K562 (cell line): ENCODE measurements around the gene WDR18. TPM values are rescaled to one million over a fixed set of nuclear protein-coding genes. Genes with fewer than 3 reads are reported as not detected.

ENCODE experiments used
- BCOR ChIP-seq: fragments of 450-650 bp; IDR thresholded peaks from 2 replicates; pipeline ENCODE4 v1.6.1; 2016
- CAMTA2 ChIP-seq: fragments of 250-450 bp; sonication (Bioruptor Pico); conservative IDR thresholded peaks from 2 replicates; pipeline ENCODE4 v1.5.1; 2022
- CC2D1A ChIP-seq: fragments of 450-650 bp; IDR thresholded peaks from 2 replicates; pipeline ENCODE4 v1.6.1; 2017; ENCODE audit warnings: mild to moderate bottlenecking
- EHMT2 ChIP-seq: fragments of 450-650 bp; IDR thresholded peaks from 2 replicates; pipeline ENCODE4 v1.6.1; 2018; ENCODE audit warnings: antibody characterized with exemption
- FOS ChIP-seq: IDR thresholded peaks from 3 replicates; pipeline ENCODE4 v1.6.1; 2011; ENCODE audit not compliant: insufficient read length; ENCODE audit errors: extremely low read depth
- NR3C1 ChIP-seq: sonication (generic); formaldehyde crosslinking; IDR thresholded peaks from 2 replicates; pipeline ENCODE4 v1.8.1; 2022; ENCODE audit warnings: missing genetic modification reagents
- PHB ChIP-seq: fragments of 250-450 bp; sonication (Bioruptor Pico); IDR thresholded peaks from 2 replicates; pipeline ENCODE4 v1.5.0; 2021
- PHF20 ChIP-seq: fragments of 450-650 bp; IDR thresholded peaks from 2 replicates; pipeline ENCODE4 v1.6.1; 2018; ENCODE audit not compliant: partially characterized antibody
- RCOR1 ChIP-seq, 2 experiments: IDR thresholded peaks; 2 replicates each; pipeline ENCODE4 v1.6.1; 2012; ENCODE audit warnings: low read depth in 2 of 2, low read length in 2 of 2, borderline replicate concordance in 1 of 2, improper control_type of control experiment in 1 of 2
- SAP30 ChIP-seq: fragments of 200-600 bp; sonication (generic); IDR thresholded peaks from 2 replicates; pipeline ENCODE4 v1.6.1; 2012; ENCODE audit warnings: borderline replicate concordance, low read depth, mild to moderate bottlenecking, moderate library complexity, low read length, control low read depth, inconsistent platforms; ENCODE audit not compliant: insufficient read depth, poor library complexity, severe bottlenecking
- SIN3A ChIP-seq, 2 experiments: fragments of 150-350 bp in 1 of 2; IDR thresholded peaks; 2 replicates each; pipeline ENCODE4 v1.6.1; 2011 to 2016; ENCODE audit warnings: borderline replicate concordance in 2 of 2, low read depth in 2 of 2, low read length in 2 of 2, mild to moderate bottlenecking in 2 of 2, moderate library complexity in 2 of 2; ENCODE audit not compliant: control insufficient read depth in 1 of 2
- SP1 ChIP-seq: sonication (generic); formaldehyde crosslinking; IDR thresholded peaks from 2 replicates; pipeline ENCODE4 v1.8.1; 2022; ENCODE audit warnings: mild to moderate bottlenecking, missing genetic modification reagents
- TCF7 ChIP-seq: sonication (generic); IDR thresholded peaks from 2 replicates; pipeline ENCODE4 v1.6.1; 2016; ENCODE audit warnings: antibody characterized with exemption, borderline replicate concordance
- U2AF1 ChIP-seq: fragments of 200-400 bp; formaldehyde crosslinking; optimal IDR thresholded peaks from 2 replicates; pipeline ENCODE3; 2017; ENCODE audit warnings: mild to moderate bottlenecking, low read depth, low read length, moderate library complexity
- YY1 ChIP-seq, 3 experiments: IDR thresholded peaks; 2 replicates each; pipeline ENCODE4 v1.6.1; 2011; ENCODE audit warnings: low read length in 2 of 3, mild to moderate bottlenecking in 2 of 3, moderate library complexity in 2 of 3, borderline replicate concordance in 1 of 3, control low read depth in 1 of 3, low read depth in 1 of 3; ENCODE audit not compliant: insufficient read depth in 3 of 3, insufficient replicate concordance in 2 of 3, control insufficient read depth in 1 of 3, insufficient read length in 1 of 3; ENCODE audit errors: extremely low read depth in 1 of 3
- ZFP36 ChIP-seq: fragments of 150-350 bp; IDR thresholded peaks from 2 replicates; pipeline ENCODE4 v1.6.1; 2018; ENCODE audit warnings: low read length, low read depth; ENCODE audit not compliant: partially characterized antibody
- ZNF224 ChIP-seq: sonication (generic); formaldehyde crosslinking; IDR thresholded peaks from 2 replicates; pipeline ENCODE4 v1.8.0; 2022; ENCODE audit warnings: mild to moderate bottlenecking, missing genetic modification reagents
- ZNF57 ChIP-seq: fragments of 450-650 bp; formaldehyde crosslinking; IDR thresholded peaks from 2 replicates; pipeline ENCODE4 v1.4.0; 2020; ENCODE audit warnings: mild to moderate bottlenecking, moderate library complexity
- polyA plus RNA-seq, 8 experiments: library from polyadenylated mRNA; depleted of rRNA in 4 of 8; stranded (reverse) in 5 of 8; unstranded in 3 of 8; fragments of >200 nt; fragmentation: Nextera tagmentation in 2 of 8; fragmentation: Illumina TruSeq in 1 of 8; extraction: Ambion mirVana in 2 of 8; extraction: Trizol in 1 of 8; gene quantifications; 2 replicates each; pipeline versions ENCODE4 v1.2.1 to v1.2.3, GENCODE V29; 2011 to 2014; ENCODE audit warnings: inconsistent platforms in 1 of 8, missing spikeins in 1 of 8
- total RNA-seq, 7 experiments: library from RNA; depleted of rRNA in 6 of 7; stranded (reverse); fragments of >200 nt in 6 of 7; fragmentation: Illumina TruSeq in 2 of 7; extraction: Trizol in 2 of 7; gene quantifications; 2 replicates each; pipeline versions ENCODE4 v1.2.1 to v1.2.3, GENCODE V29; 2011 to 2021; ENCODE audit warnings: low replicate concordance in 1 of 7
- TF ChIP-seq, protein P1 (sequence below), 2 experiments: fragments of 450-650 bp; conservative IDR thresholded peaks; 2 replicates each; pipeline ENCODE4 v1.6.1; 2017; ENCODE audit warnings: mild to moderate bottlenecking in 2 of 2, moderate library complexity in 2 of 2
- TF ChIP-seq, protein P2 (sequence below): sonication (generic); formaldehyde crosslinking; IDR thresholded peaks from 2 replicates; pipeline ENCODE4 v1.8.1; 2022; ENCODE audit warnings: missing genetic modification reagents
- TF ChIP-seq, protein P3 (sequence below): fragments of 250-450 bp; sonication (Bioruptor Pico); IDR thresholded peaks from 2 replicates; pipeline ENCODE4 v1.4.0; 2020; ENCODE audit warnings: mild to moderate bottlenecking
- TF ChIP-seq, protein P4 (sequence below): sonication (generic); formaldehyde crosslinking; IDR thresholded peaks from 2 replicates; pipeline ENCODE4 v1.8.0; 2022; ENCODE audit warnings: missing genetic modification reagents, mild to moderate bottlenecking, moderate library complexity, borderline replicate concordance

The WDR18 gene
- total and polyA plus RNA-seq, 9 of the 15 experiments (the other 6 are each of a cell fraction or from before 2014, with no cell fraction given) = 0.65 to 181 (median 30.1) TPM

DNA sequence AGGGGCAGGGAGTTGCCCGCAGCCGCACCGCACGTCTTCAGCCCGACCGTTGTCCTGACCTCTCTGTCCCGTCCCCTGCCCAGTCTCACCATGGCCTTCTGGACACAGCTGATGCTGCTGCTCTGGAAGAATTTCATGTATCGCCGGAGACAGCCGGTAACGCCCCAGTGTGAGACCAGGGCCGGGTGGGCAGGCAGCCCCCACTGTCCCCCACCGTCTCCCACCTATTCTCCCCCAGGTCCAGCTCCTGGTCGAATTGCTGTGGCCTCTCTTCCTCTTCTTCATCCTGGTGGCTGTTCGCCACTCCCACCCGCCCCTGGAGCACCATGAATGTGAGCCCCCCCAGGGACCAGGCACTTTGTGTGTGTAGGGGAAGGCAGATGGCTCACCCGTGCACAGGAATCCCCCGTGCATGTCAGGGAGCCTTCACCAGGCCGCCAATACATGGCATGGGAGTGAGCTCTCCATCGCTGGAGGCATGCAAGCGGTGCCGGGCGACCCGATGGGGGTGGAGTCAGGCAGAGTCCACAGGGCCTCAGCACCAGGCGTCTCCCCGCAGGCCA is 57.2 kb downstream of the WDR18 start (continued):
- TF ChIP-seq, protein P1, sequence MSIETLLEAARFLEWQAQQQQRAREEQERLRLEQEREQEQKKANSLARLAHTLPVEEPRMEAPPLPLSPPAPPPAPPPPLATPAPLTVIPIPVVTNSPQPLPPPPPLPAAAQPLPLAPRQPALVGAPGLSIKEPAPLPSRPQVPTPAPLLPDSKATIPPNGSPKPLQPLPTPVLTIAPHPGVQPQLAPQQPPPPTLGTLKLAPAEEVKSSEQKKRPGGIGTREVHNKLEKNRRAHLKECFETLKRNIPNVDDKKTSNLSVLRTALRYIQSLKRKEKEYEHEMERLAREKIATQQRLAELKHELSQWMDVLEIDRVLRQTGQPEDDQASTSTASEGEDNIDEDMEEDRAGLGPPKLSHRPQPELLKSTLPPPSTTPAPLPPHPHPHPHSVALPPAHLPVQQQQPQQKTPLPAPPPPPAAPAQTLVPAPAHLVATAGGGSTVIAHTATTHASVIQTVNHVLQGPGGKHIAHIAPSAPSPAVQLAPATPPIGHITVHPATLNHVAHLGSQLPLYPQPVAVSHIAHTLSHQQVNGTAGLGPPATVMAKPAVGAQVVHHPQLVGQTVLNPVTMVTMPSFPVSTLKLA (conservative IDR thresholded peaks at IDR 0.05) = no peak; a peak in 1 of 4 replicates
- TF ChIP-seq SAP30 = peak; percentile 2
- TF ChIP-seq NR3C1 = no peak
- no peak for TF ChIP-seq FOS
- TF ChIP-seq, protein P2, sequence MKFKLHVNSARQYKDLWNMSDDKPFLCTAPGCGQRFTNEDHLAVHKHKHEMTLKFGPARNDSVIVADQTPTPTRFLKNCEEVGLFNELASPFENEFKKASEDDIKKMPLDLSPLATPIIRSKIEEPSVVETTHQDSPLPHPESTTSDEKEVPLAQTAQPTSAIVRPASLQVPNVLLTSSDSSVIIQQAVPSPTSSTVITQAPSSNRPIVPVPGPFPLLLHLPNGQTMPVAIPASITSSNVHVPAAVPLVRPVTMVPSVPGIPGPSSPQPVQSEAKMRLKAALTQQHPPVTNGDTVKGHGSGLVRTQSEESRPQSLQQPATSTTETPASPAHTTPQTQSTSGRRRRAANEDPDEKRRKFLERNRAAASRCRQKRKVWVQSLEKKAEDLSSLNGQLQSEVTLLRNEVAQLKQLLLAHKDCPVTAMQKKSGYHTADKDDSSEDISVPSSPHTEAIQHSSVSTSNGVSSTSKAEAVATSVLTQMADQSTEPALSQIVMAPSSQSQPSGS (CRISPR knock-in tag) = 0 out of 2 replicates have a peak, but pooled peaks have one; percentile 33
- TF ChIP-seq SP1 (CRISPR knock-in tag) = 0 out of 2 replicates have a peak, but pooled peaks have one; percentile 3
- no peak for TF ChIP-seq U2AF1
- no peak; the same call in 1 of the 2 replicates for TF ChIP-seq CC2D1A
- TF ChIP-seq PHB (CRISPR knock-in tag) = 0 out of 2 replicates have a peak, but pooled peaks have one; percentile 11
- TF ChIP-seq, protein P3, sequence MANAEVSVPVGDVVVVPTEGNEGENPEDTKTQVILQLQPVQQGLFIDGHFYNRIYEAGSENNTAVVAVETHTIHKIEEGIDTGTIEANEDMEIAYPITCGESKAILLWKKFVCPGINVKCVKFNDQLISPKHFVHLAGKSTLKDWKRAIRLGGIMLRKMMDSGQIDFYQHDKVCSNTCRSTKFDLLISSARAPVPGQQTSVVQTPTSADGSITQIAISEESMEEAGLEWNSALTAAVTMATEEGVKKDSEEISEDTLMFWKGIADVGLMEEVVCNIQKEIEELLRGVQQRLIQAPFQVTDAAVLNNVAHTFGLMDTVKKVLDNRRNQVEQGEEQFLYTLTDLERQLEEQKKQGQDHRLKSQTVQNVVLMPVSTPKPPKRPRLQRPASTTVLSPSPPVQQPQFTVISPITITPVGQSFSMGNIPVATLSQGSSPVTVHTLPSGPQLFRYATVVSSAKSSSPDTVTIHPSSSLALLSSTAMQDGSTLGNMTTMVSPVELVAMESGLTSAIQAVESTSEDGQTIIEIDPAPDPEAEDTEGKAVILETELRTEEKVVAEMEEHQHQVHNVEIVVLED = no peak
- no peak for TF ChIP-seq CAMTA2 (CRISPR knock-in tag)
- TF ChIP-seq SIN3A (IDR thresholded peaks at IDR 0.05; ENCODE audit: borderline replicate concordance in 2 of 2, control insufficient read depth in 1 of 2, low read depth in 2 of 2, low read length in 2 of 2) = 0 out of 4 replicates have a peak, but pooled peaks of 1 of the 2 experiments have one; percentile 19
- no peak; the same call in 1 of the 2 replicates for TF ChIP-seq TCF7
- TF ChIP-seq YY1 (IDR thresholded peaks at IDR 0.05; ENCODE audit: borderline replicate concordance in 1 of 3, control insufficient read depth in 1 of 3, extremely low read depth in 1 of 3, insufficient read depth in 3 of 3, insufficient read length in 1 of 3, insufficient replicate concordance in 2 of 3, low read depth in 1 of 3, low read length in 2 of 3) = no peak
- TF ChIP-seq, protein P4, sequence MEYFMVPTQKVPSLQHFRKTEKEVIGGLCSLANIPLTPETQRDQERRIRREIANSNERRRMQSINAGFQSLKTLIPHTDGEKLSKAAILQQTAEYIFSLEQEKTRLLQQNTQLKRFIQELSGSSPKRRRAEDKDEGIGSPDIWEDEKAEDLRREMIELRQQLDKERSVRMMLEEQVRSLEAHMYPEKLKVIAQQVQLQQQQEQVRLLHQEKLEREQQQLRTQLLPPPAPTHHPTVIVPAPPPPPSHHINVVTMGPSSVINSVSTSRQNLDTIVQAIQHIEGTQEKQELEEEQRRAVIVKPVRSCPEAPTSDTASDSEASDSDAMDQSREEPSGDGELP (CRISPR knock-in tag) = peak; percentile 78
- TF ChIP-seq RCOR1 (IDR thresholded peaks at IDR 0.05; ENCODE audit: borderline replicate concordance in 1 of 2, low read depth in 2 of 2, low read length in 2 of 2) = peak in 1 of 2 experiments; percentile 23; a peak in 3 of 4 replicates
- TF ChIP-seq PHF20 = peak; percentile 46
- TF ChIP-seq ZNF224 (CRISPR knock-in tag) = no peak
- TF ChIP-seq BCOR = peak; percentile 92
- peak; percentile 81 for TF ChIP-seq ZFP36
- no peak for TF ChIP-seq ZNF57 (CRISPR knock-in tag)
- TF ChIP-seq EHMT2 = 0 out of 2 replicates have a peak, but pooled peaks have one; percentile 7
